ENCODE results near the gene RNF144B.

RNF144B gene

GRCh38 chr6:18389479-18389878 lies 2.3 kb downstream of the RNF144B start:
- TF ChIP-seq, protein P1, sequence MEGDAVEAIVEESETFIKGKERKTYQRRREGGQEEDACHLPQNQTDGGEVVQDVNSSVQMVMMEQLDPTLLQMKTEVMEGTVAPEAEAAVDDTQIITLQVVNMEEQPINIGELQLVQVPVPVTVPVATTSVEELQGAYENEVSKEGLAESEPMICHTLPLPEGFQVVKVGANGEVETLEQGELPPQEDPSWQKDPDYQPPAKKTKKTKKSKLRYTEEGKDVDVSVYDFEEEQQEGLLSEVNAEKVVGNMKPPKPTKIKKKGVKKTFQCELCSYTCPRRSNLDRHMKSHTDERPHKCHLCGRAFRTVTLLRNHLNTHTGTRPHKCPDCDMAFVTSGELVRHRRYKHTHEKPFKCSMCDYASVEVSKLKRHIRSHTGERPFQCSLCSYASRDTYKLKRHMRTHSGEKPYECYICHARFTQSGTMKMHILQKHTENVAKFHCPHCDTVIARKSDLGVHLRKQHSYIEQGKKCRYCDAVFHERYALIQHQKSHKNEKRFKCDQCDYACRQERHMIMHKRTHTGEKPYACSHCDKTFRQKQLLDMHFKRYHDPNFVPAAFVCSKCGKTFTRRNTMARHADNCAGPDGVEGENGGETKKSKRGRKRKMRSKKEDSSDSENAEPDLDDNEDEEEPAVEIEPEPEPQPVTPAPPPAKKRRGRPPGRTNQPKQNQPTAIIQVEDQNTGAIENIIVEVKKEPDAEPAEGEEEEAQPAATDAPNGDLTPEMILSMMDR (IDR thresholded peaks at IDR 0.05; ENCODE audit: extremely low read depth, missing control alignments) = no peak
- DNase-seq (ENCODE audit: low spot score) = no peak

DNA sequence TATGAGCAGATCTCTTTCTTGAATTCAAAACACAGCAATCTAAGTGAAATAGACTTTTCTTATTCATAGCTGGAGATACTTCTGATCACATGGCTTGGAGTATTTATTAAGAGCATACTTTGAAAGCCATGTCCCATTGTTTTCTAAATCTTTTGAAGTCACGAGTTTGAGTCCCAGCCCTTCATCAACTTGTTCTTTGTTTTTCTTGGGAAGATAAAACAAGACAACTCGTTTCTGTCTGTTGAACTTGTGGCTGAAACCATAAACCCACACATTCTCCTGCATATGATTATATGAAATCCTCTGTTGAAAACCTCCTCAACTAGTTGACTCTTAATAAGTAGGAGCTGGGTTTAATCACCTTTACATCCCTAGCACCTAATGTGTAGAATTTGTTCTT lies 3.3 kb downstream of the RNF144B start:
- TF ChIP-seq, protein P1 (IDR thresholded peaks at IDR 0.05; ENCODE audit: extremely low read depth, missing control alignments) = no peak
- DNase-seq (ENCODE audit: low spot score) = no peak

GRCh38 chr6:18391023-18391422 lies 3.9 kb downstream of the RNF144B start:
- DNase-seq (ENCODE audit: low spot score) = no peak
- TF ChIP-seq, protein P1 (IDR thresholded peaks at IDR 0.05; ENCODE audit: extremely low read depth, missing control alignments) = no peak

DNA sequence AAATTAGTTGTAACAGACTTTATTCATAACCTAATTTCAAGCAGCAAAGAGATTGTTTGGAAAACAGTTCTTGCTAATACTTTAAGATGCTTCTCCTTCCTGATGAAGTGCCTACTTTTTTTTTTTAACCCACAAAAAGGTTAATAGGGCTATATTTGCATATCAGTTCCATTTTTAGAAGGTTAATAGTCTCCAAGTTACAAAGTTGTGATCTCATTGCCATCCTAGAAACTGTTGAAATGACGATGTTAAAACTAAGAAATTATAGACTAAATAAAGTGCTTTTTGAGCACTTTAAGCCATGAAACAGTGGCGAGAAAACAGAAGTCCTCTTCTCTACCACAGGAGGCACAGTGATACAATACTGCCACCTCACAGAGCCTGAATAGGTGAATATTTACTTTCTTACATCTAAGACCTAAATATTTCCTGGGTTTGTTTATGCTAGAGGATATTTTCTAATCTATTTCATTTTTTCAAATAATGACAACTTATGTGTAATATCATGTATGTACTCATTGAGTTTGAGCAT lies 5.3 kb downstream of the RNF144B start:
- TF ChIP-seq, protein P1 (IDR thresholded peaks at IDR 0.05; ENCODE audit: extremely low read depth, missing control alignments) = no peak
- no peak for DNase-seq (ENCODE audit: low spot score)

GRCh38 chr6:18393698-18394097 lies 6.5 kb downstream of the RNF144B start:
- DNase-seq (ENCODE audit: low spot score) = no peak
- TF ChIP-seq, protein P1 (IDR thresholded peaks at IDR 0.05; ENCODE audit: extremely low read depth, missing control alignments) = no peak

GRCh38 chr6:18395177-18395855 lies 8.2 kb downstream of the RNF144B start:
- TF ChIP-seq, protein P1 (IDR thresholded peaks at IDR 0.05; ENCODE audit: extremely low read depth, missing control alignments) = no peak
- DNase-seq (ENCODE audit: low spot score) = no peak

DNA sequence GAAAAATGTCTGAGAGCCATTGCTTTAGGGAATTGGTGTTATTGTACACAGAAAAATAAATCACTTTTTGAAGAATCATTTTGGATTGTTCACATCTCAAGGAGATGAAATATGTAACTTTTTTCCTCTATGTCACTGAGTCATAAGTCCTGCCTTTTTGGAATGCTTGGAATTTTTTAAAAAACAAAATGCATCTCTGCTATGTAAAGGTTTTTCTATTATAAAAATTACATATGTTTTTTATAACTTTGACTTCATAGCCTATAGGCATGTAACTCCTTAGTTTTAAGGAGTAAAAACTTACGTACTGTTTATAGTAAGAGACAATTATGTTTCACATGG lies 8.7 kb downstream of the RNF144B start:
- DNase-seq (ENCODE audit: low spot score) = no peak
- TF ChIP-seq, protein P1 (IDR thresholded peaks at IDR 0.05; ENCODE audit: extremely low read depth, missing control alignments) = no peak

Measured in GM20000 (cell line).